Mesendoderm (in vitro differentiated cells): ENCODE results near the gene ALX3.

ENCODE experiments used
- DNase-seq: peaks from one replicate; pipeline ENCODE4 v3.0.0; 2013
- H2AK5ac ChIP-seq: 2 replicates; pipeline ENCODE4 v1.6.1; 2013; ENCODE audit warnings: low read length, inconsistent platforms
- H2BK120ac ChIP-seq: 2 replicates; pipeline ENCODE4 v1.6.1; 2013; ENCODE audit warnings: low read depth, mild to moderate bottlenecking, low read length, moderate library complexity, mixed read lengths
- H2BK15ac ChIP-seq: replicated peaks from 2 replicates; pipeline ENCODE4 v1.6.1; 2013; ENCODE audit warnings: low read depth, mild to moderate bottlenecking, moderate library complexity
- H2BK5ac ChIP-seq: 2 replicates; pipeline ENCODE4 v1.6.1; 2013; ENCODE audit warnings: low read length, inconsistent platforms
- H3K18ac ChIP-seq: 2 replicates; pipeline ENCODE4 v1.6.1; 2013; ENCODE audit warnings: mild to moderate bottlenecking, low read length, mixed read lengths
- H3K23ac ChIP-seq: one replicate; pipeline ENCODE4 v1.6.1; 2013; ENCODE audit warnings: low read length
- H3K27ac ChIP-seq: 2 replicates; pipeline ENCODE4 v1.5.1; 2013; ENCODE audit warnings: low read depth, mild to moderate bottlenecking, inconsistent platforms, low read length, moderate library complexity
- H3K27me3 ChIP-seq: 2 replicates; pipeline ENCODE4 v1.6.1; 2013; ENCODE audit warnings: low read length, control low read depth, mild to moderate bottlenecking, inconsistent platforms; ENCODE audit not compliant: insufficient read depth, poor library complexity
- H3K36me3 ChIP-seq: 2 replicates; pipeline ENCODE4 v1.6.1; 2013; ENCODE audit warnings: low read length, inconsistent platforms; ENCODE audit not compliant: control insufficient read depth, insufficient read depth
- H3K4ac ChIP-seq: one replicate; pipeline ENCODE4 v1.6.1; 2013; ENCODE audit warnings: low read depth, mild to moderate bottlenecking, low read length, moderate library complexity
- H3K4me1 ChIP-seq: 2 replicates; pipeline ENCODE4 v1.6.1; 2013; ENCODE audit warnings: low read depth, low read length, inconsistent platforms; ENCODE audit not compliant: control insufficient read depth
- H3K4me2 ChIP-seq: 2 replicates; pipeline ENCODE4 v1.6.1; 2013; ENCODE audit warnings: low read length
- H3K4me3 ChIP-seq: 2 replicates; pipeline ENCODE4 v1.5.1; 2013; ENCODE audit warnings: mild to moderate bottlenecking, low read length
- H3K56ac ChIP-seq: one replicate; pipeline ENCODE4 v1.6.1; 2013; ENCODE audit warnings: low read length
- H3K79me1 ChIP-seq: 2 replicates; pipeline ENCODE4 v1.6.1; 2013; ENCODE audit warnings: low read length, inconsistent platforms
- H3K79me2 ChIP-seq: 2 replicates; pipeline ENCODE4 v1.6.1; 2013; ENCODE audit warnings: mild to moderate bottlenecking, low read length; ENCODE audit not compliant: control insufficient read depth, insufficient read depth
- H3K9ac ChIP-seq: 2 replicates; pipeline ENCODE4 v1.6.1; 2013; ENCODE audit warnings: low read length, inconsistent platforms
- H4K5ac ChIP-seq: one replicate; pipeline ENCODE4 v1.6.1; 2013; ENCODE audit warnings: low read length
- H4K8ac ChIP-seq: one replicate; pipeline ENCODE4 v1.6.1; 2013; ENCODE audit warnings: low read depth, mild to moderate bottlenecking, control low read depth, low read length, moderate library complexity
- WGBS: extraction: QIAGEN DNeasy Blood & Tissue Kit; methylation state at CpG from one replicate; pipeline ENCODE4 v1.1.7; 2013; ENCODE audit warnings: low lambda C conversion rate, missing lambda C conversion rate; ENCODE audit not compliant: insufficient coverage; ENCODE audit errors: extremely low coverage; 5-methylcytosine and 5-hydroxymethylcytosine counted together

The ALX3 gene

GRCh38 chr1:110094931-110095654 lies 24.6 kb upstream of the ALX3 start:
- Histone ChIP-seq H3K4me3 (no peak overlapping the region), H2BK5ac (no peak overlapping the region), H3K27me3 (no peaks in the 10 kb centered on the region)

GRCh38 chr1:110092991-110093390 lies 22.5 kb upstream of the ALX3 start:
- Histone ChIP-seq H4K8ac (no peak overlapping the region), H3K4me2 (no peak overlapping the region), H2BK120ac (no peak overlapping the region), H2BK15ac (no peak overlapping the region), H3K4ac (no peak overlapping the region), H3K4me1 (no peaks in the 10 kb centered on the region), H3K23ac (no peak overlapping the region), H3K4me3 (no peak overlapping the region), H4K5ac (no peak overlapping the region), H3K9ac (no peak overlapping the region), H3K56ac (no peak overlapping the region), H2AK5ac (no peak overlapping the region), H3K79me1 (no peaks in the 10 kb centered on the region), H3K36me3 (no peaks in the 10 kb centered on the region), H3K27me3 (no peaks in the 10 kb centered on the region), H2BK5ac (no peak overlapping the region), H3K27ac (no peak overlapping the region), H3K79me2 (no peaks in the 10 kb centered on the region), H3K18ac (no peak overlapping the region)
- WGBS: no CpG with 5 or more reads among the region's 2 CpGs
- no peak for DNase-seq

More at GRCh38 chr1:110094931-110095654, 24.6 kb upstream of the ALX3 start:
- Histone ChIP-seq H3K79me2 (no peaks in the 10 kb centered on the region), H2BK15ac (no peak overlapping the region), H3K4me1 (no peaks in the 10 kb centered on the region), H4K5ac (no peak overlapping the region), H4K8ac (no peak overlapping the region), H3K18ac (no peak overlapping the region), H3K4ac (no peak overlapping the region), H2AK5ac (no peak overlapping the region), H3K36me3 (no peaks in the 10 kb centered on the region), H3K56ac (no peak overlapping the region), H3K79me1 (no peaks in the 10 kb centered on the region), H2BK120ac (no peak overlapping the region), H3K23ac (no peak overlapping the region), H3K27ac (no peak overlapping the region), H3K9ac (no peak overlapping the region), H3K4me2 (no peak overlapping the region)
- DNase-seq: peak; percentile 37
- no CpG with 5 or more reads among the region's 7 CpGs for WGBS

DNA sequence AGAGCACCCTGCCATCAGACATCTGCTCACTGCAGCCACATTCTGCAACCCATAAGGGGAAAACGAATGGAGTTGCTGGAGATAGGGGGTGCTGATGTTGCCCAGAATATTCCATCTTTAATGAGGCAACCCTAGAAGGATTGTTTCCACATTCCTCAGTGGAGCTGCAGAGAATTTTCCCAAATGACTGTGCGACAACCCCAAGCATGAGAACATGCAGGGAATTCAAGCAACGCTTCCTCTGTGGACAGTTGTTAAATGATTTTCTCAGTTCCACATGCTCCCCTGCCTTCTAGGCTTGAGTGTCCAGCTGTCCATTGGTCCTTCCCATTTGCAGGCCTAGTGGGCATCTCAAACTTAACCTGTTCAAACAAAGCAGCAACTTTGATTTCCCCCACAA lies 21.3 kb upstream of the ALX3 start:
- Histone ChIP-seq H3K79me2 (no peaks in the 10 kb centered on the region), H3K4me1 (no peaks in the 10 kb centered on the region), H3K27ac (no peak overlapping the region), H3K79me1 (no peaks in the 10 kb centered on the region), H2BK120ac (no peak overlapping the region), H2BK15ac (no peak overlapping the region), H3K4me3 (no peak overlapping the region), H3K27me3 (peaks cover 3% of the 10 kb centered on the region), H4K8ac (no peak overlapping the region), H2AK5ac (no peak overlapping the region), H3K36me3 (no peaks in the 10 kb centered on the region), H3K18ac (no peak overlapping the region), H4K5ac (no peak overlapping the region), H2BK5ac (no peak overlapping the region), H3K4ac (no peak overlapping the region), H3K23ac (no peak overlapping the region), H3K4me2 (no peak overlapping the region), H3K9ac (no peak overlapping the region), H3K56ac (no peak overlapping the region)
- no CpG with 5 or more reads among the region's 3 CpGs for WGBS
- no peak for DNase-seq

DNA sequence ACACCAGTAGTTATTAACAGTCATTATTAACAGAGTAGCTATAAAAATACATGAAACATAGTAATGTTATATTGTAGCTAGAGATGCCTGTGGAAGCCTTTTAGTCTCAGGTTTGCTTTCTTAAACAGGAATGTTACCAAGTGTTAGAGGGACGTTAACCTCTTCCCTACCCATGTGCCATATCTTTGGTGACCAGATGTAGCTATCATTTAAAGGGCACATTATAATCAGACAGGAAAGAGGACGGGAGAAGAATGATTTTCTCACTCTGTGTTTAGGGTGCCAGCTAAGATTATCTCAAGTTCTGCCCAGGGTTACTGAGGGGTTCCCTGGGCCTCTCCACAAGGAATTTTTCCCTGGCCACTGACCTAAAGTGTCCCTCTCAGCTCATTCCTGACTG lies 20.9 kb upstream of the ALX3 start:
- no peak overlapping the region for H3K23ac ChIP-seq
- no peak overlapping the region for H3K4ac ChIP-seq
- no peak overlapping the region for H4K8ac ChIP-seq
- H3K9ac ChIP-seq: no peak overlapping the region
- no peak overlapping the region for H2BK5ac ChIP-seq
- no CpG with 5 or more reads among the region's 2 CpGs for WGBS
- H2BK15ac ChIP-seq: no peak overlapping the region
- no peak for DNase-seq
- peaks cover 7% of the 10 kb centered on the region for H3K27me3 ChIP-seq
- H4K5ac ChIP-seq: no peak overlapping the region
- no peak overlapping the region for H3K4me3 ChIP-seq
- no peaks in the 10 kb centered on the region for H3K79me2 ChIP-seq
- no peaks in the 10 kb centered on the region for H3K79me1 ChIP-seq
- H3K36me3 ChIP-seq: no peaks in the 10 kb centered on the region
- no peak overlapping the region for H3K27ac ChIP-seq
- H3K4me2 ChIP-seq: no peak overlapping the region
- no peak overlapping the region for H3K18ac ChIP-seq
- H3K56ac ChIP-seq: no peak overlapping the region
- H3K4me1 ChIP-seq: no peaks in the 10 kb centered on the region
- no peak overlapping the region for H2AK5ac ChIP-seq
- H2BK120ac ChIP-seq: no peak overlapping the region

DNA sequence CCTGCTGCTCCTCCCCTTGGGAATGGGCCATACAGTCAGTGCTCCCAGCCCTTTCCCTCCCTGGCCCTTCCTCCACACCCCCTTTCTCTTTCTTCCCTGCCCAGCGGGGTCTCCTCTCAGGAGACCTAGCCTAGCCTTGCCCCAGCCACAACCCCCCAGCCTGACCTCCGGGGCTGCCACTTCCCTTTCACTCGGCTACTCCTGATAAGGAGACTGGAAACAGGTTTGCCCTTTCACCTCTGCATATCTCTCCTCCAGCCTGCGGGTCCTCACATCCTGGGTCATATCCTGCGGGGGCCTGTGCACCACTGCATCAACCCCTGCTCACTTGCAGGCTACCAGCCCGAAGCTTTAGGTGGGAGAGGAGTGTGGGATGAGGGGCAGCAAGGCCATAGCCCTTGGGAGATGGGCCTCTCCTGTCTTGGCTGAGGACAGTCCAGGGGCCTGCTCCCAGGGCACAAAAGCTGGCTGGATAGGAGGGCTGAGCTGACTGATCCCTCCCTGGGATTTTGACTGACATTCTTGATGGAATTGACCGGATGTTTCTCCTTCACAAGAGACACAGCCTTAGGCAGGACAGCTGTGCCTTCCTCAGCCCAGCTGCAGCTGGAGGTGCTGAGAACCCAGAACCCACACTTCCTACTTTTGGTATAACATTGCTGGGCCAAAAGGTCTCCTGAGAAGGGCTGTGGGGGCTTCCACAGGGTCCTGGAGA lies 19.2 kb upstream of the ALX3 start:
- WGBS: no CpG with 5 or more reads among the region's 7 CpGs
- Histone ChIP-seq H3K79me2 (no peaks in the 10 kb centered on the region), H2BK5ac (no peak overlapping the region), H3K4me2 (no peak overlapping the region), H3K9ac (no peak overlapping the region), H4K5ac (no peak overlapping the region), H3K79me1 (no peaks in the 10 kb centered on the region), H3K23ac (no peak overlapping the region), H3K4me1 (no peaks in the 10 kb centered on the region), H4K8ac (no peak overlapping the region), H2BK15ac (no peak overlapping the region), H3K27ac (no peak overlapping the region), H2BK120ac (no peak overlapping the region), H3K18ac (no peak overlapping the region), H3K4me3 (no peak overlapping the region), H3K56ac (no peak overlapping the region), H2AK5ac (no peak overlapping the region), H3K4ac (no peak overlapping the region), H3K27me3 (peaks cover 23% of the 10 kb centered on the region), H3K36me3 (no peaks in the 10 kb centered on the region)
- DNase-seq: peak; percentile 52
